ENCODE measurements around the gene UBE2M. TPM values are rescaled to one million over a fixed set of nuclear protein-coding genes. Genes with fewer than 3 reads are reported as not detected.

UBE2M gene
- total RNA-seq, 1 experiment from 2014 or later = 243 TPM

DNA sequence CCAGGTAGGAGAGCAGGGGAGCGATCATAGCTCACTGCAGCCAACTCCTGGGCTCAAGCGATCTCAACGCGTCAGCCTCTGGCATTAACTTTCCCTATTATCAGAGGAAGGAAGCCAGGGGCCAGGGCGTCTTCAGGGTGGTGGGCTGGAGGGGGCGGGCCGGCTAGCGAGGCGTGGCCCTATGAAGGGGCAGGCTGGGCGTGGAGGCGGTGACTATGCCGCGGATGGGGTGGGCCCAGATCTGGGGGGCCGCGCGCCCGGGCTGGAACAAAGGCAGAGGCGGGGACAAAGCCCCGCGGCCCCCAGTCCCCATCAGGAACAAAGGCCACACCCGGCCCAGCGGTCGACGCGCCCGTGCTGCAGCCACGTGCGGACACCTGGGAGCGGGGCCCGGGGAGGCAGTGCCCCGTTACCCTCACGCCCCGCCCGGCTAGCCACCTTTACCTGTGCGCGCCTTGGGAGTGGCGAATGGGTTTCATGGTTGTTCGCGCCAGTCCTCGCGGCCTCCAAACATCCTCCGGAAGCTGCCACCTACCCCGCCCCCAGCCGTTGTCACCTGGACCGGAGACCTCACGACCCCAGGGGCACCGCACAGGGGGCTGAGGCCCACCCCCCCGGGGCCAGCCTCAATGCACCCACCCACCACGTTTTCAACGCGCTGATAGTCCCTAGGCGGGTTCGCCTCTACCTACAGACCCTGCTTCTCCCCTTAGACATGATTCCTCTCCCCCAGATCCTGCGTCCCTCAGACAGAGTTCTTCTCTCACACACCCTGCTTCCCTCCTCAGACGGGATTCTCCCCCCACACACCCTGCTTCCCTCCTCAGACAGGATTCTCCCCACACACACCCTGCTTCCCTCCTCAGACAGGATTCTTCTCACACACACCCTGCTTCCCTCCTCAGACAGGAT, 19.9 kb downstream of the UBE2M start:
- no peaks in the 10 kb centered on the region for H3K36me3 ChIP-seq (ENCODE audit: low read depth, low read length)
- peaks cover 3% of the 10 kb centered on the region for H3F3A ChIP-seq (ENCODE audit: low read length, unreplicated experiment)
- H3K9me2 ChIP-seq (replicated peaks; ENCODE audit: low read length) = no peaks in the 10 kb centered on the region
- TF ChIP-seq, protein P1, sequence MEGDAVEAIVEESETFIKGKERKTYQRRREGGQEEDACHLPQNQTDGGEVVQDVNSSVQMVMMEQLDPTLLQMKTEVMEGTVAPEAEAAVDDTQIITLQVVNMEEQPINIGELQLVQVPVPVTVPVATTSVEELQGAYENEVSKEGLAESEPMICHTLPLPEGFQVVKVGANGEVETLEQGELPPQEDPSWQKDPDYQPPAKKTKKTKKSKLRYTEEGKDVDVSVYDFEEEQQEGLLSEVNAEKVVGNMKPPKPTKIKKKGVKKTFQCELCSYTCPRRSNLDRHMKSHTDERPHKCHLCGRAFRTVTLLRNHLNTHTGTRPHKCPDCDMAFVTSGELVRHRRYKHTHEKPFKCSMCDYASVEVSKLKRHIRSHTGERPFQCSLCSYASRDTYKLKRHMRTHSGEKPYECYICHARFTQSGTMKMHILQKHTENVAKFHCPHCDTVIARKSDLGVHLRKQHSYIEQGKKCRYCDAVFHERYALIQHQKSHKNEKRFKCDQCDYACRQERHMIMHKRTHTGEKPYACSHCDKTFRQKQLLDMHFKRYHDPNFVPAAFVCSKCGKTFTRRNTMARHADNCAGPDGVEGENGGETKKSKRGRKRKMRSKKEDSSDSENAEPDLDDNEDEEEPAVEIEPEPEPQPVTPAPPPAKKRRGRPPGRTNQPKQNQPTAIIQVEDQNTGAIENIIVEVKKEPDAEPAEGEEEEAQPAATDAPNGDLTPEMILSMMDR (conservative IDR thresholded peaks at IDR 0.05; ENCODE audit: low read depth, low read length) = no peak
- TF ChIP-seq EZH2 (IDR thresholded peaks at IDR 0.05; ENCODE audit: low read length, unreplicated experiment) = no peak
- no peak overlapping the region for H3K4me3 ChIP-seq (ENCODE audit: low read length)
- no peak for ATAC-seq
- no peak overlapping the region for H3K27ac ChIP-seq (ENCODE audit: low read length)
- H3K27me3 ChIP-seq (ENCODE audit: low read length) = 0 out of 2 replicates have a peak, but pooled peaks cover 3% of the 10 kb centered on the region
- no TSS peak for BruUV-seq (replicated peaks)
- ChIA-PET POLR2A (ENCODE audit: unreplicated experiment) (no interaction called here), CTCF (no interaction called here)
- no peaks in the 10 kb centered on the region; the same call in 1 of the 2 replicates for H3K4me1 ChIP-seq (ENCODE audit: insufficient read depth, low read length)
- intact Hi-C loops (cut with micrococcal nuclease) = no loop called here
- no peaks in the 10 kb centered on the region for H3K79me2 ChIP-seq (ENCODE audit: low read length)
- no peaks in the 10 kb centered on the region for H4K20me1 ChIP-seq (ENCODE audit: low read length)
- no peak overlapping the region for H3K9ac ChIP-seq (ENCODE audit: low read length)
- no peaks in the 10 kb centered on the region for H3K9me3 ChIP-seq (ENCODE audit: low read length)
- H3K4me2 ChIP-seq (ENCODE audit: low read length) = no peak overlapping the region
- no peak overlapping the region for H2AFZ ChIP-seq (ENCODE audit: low read length)
- no peak for DNase-seq

DNA sequence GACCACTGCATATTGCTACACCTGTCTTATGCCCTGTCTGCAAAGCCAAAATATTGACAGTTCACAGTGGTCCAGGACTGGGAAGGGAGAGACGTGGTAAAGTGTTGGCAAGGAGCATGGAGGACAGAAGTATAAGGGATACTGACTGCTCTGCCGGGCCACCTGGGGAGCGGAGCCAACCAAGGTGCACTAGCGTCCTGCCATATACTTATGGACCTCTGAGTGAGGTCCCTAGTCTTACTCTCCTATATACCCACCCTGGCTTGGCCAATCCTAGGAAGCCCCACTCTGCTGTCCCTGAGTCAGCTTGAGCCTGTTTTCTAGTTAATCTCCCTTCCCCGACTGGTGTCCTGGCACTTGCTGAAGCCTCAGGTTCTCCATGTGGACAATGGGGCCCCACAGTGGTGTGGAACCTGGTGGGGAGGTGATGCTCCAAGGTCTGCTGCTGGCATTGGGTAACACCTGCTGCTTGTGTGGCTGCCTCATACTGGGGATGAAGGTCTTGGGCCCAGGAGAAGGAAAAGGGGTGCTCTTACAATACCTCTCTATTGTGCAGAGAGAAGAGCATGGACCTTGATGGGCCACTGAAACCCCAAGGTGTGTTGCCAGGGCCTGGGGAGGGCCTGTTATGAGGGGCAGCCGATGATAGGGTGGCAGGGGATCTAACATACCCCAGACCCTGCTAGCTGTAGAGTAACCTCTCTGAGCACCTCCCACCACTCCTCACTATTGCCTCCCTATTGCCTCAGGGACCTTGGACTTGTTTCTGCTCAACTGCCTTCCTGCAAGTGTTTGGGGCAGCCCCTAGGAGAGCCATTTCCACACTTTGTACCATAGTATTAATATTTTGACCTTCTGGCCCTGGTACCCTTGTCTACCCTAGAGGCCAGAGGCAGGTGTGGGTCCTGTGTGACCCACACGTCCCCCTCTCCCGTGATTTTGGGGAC, 21.3 kb downstream of the UBE2M start:
- Histone ChIP-seq H3K79me2 (ENCODE audit: low read length) (no peaks in the 10 kb centered on the region), H3K4me1 (ENCODE audit: insufficient read depth, low read length) (no peaks in the 10 kb centered on the region), H3K27ac (ENCODE audit: low read length) (no peak overlapping the region), H3K27me3 (ENCODE audit: low read length) (0 out of 2 replicates have a peak, but pooled peaks cover 6% of the 10 kb centered on the region), H3K36me3 (ENCODE audit: low read depth, low read length) (no peaks in the 10 kb centered on the region), H3K9me3 (ENCODE audit: low read length) (no peaks in the 10 kb centered on the region), H3F3A (ENCODE audit: low read length, unreplicated experiment) (no peaks in the 10 kb centered on the region), H2AFZ (ENCODE audit: low read length) (no peak overlapping the region), H4K20me1 (ENCODE audit: low read length) (no peaks in the 10 kb centered on the region), H3K4me3 (ENCODE audit: low read length) (no peak overlapping the region), H3K4me2 (ENCODE audit: low read length) (no peak overlapping the region), H3K9ac (ENCODE audit: low read length) (no peak overlapping the region), H3K9me2 (replicated peaks; ENCODE audit: low read length) (no peaks in the 10 kb centered on the region)
- POLR2A ChIA-PET (ENCODE audit: unreplicated experiment) = no interaction called here
- DNase-seq = no peak
- no TSS peak for BruUV-seq (replicated peaks)
- no peak for ATAC-seq
- intact Hi-C loops (cut with micrococcal nuclease) = no loop called here
- CTCF ChIA-PET = no interaction called here
- TF ChIP-seq EZH2phosphoT487 (IDR thresholded peaks at IDR 0.05; ENCODE audit: borderline replicate concordance, low read length) (no peak), EZH2 (IDR thresholded peaks at IDR 0.05; ENCODE audit: low read length, unreplicated experiment) (no peak)
- TF ChIP-seq, protein P1 (conservative IDR thresholded peaks at IDR 0.05; ENCODE audit: low read depth, low read length) = no peak
